ENCODE data around the gene RNF25. TPM values are rescaled to one million over a fixed set of nuclear protein-coding genes. Genes with fewer than 3 reads are reported as not detected.

RNF25 gene
- total RNA-seq, 1 experiment from 2014 or later: 40.7 TPM

DNA sequence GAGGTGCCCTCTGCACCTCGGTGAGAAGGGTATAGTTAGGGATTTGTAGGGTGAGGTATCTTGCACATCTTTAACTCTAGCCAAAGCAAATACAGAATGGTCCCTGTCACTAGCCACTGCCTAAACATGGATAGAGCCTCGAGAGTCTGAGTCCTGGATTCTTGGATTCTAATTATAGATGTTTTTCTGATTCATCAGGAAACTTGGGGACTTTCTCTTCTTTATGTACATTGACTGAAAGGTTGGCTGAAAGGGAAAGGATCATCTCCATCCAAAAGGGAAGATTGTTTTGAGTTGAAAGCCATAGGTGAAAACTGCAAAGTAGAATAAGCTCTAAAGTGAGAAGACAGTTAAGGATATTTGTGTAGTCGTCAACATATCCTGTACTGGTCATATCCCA lies 8.3 kb upstream of the RNF25 start:
- Histone ChIP-seq H3K23ac (ENCODE audit: insufficient read length, low read depth, low read length) (no peak overlapping the region), H2BK12ac (ENCODE audit: insufficient read length, low read depth, low read length) (no peak overlapping the region), H3K27me3 (ENCODE audit: insufficient read depth, low read length) (no peaks in the 10 kb centered on the region), H3K9ac (ENCODE audit: extremely low read depth, insufficient read length, low read length) (no peak overlapping the region), H4K8ac (replicated peaks; ENCODE audit: insufficient read length, low read depth, low read length) (no peak overlapping the region), H2BK5ac (ENCODE audit: insufficient read length, low read length) (no peak overlapping the region), H3K9me3 (ENCODE audit: control insufficient read depth, low read depth, low read length) (no peaks in the 10 kb centered on the region), H2BK15ac (ENCODE audit: low read depth, low read length) (no peak overlapping the region), H3K23me2 (ENCODE audit: insufficient read length, low read depth, low read length, poor library complexity, severe bottlenecking) (no peaks in the 10 kb centered on the region), H2BK20ac (ENCODE audit: low read depth, low read length, poor library complexity, severe bottlenecking) (no peak overlapping the region), H3K18ac (ENCODE audit: insufficient read length, low read depth, low read length) (no peak overlapping the region), H3K56ac (ENCODE audit: insufficient read length, low read depth, low read length) (no peak overlapping the region), H3K79me2 (ENCODE audit: insufficient read depth, low read length) (no peaks in the 10 kb centered on the region), H3T11ph (ENCODE audit: low read length) (no peak overlapping the region), H4K5ac (ENCODE audit: insufficient read length, low read depth, low read length) (no peak overlapping the region), H4K91ac (ENCODE audit: insufficient read length, low read depth, low read length) (no peak overlapping the region), H3K14ac (ENCODE audit: insufficient read depth, low read length) (no peak overlapping the region), H3K4ac (ENCODE audit: low read depth, low read length) (no peak overlapping the region), H3K27ac (ENCODE audit: insufficient read length, low read depth, low read length) (no peak overlapping the region), H2AFZ (ENCODE audit: low read length) (no peak overlapping the region), H2AK5ac (ENCODE audit: insufficient read length, low read length) (no peak overlapping the region), H4K20me1 (ENCODE audit: control insufficient read depth, insufficient read depth, insufficient read length) (no peaks in the 10 kb centered on the region), H3K4me2 (ENCODE audit: insufficient read depth, insufficient read length, low read length) (no peak overlapping the region), H3K4me1 (ENCODE audit: insufficient read depth, low read length) (no peaks in the 10 kb centered on the region), H2BK120ac (ENCODE audit: low read depth, low read length, poor library complexity, severe bottlenecking) (no peak overlapping the region), H3K79me1 (ENCODE audit: insufficient read depth, low read depth, low read length, poor library complexity, severe bottlenecking) (no peaks in the 10 kb centered on the region)
- Mint-ChIP-seq H3K4me1 (no peaks in the 10 kb centered on the region), H3K27me3 (ENCODE audit: low read depth) (no peaks in the 10 kb centered on the region), H3K9me3 (no peaks in the 10 kb centered on the region), H3K27ac (no peak overlapping the region), H3K4me3 (no peak overlapping the region), H3K36me3 (ENCODE audit: insufficient read depth in 1 of 3, low read depth in 3 of 3) (peaks cover 6 to 48% (median 27%) of the 10 kb centered on the region in 3 experiments; a peak in 6 of 7 replicates)
- DNase-seq: no peak
- WGBS (ENCODE audit: extremely low coverage, insufficient read length, low lambda C conversion rate): no CpG with 5 or more reads among the region's 3 CpGs
- TF ChIP-seq, protein P1, sequence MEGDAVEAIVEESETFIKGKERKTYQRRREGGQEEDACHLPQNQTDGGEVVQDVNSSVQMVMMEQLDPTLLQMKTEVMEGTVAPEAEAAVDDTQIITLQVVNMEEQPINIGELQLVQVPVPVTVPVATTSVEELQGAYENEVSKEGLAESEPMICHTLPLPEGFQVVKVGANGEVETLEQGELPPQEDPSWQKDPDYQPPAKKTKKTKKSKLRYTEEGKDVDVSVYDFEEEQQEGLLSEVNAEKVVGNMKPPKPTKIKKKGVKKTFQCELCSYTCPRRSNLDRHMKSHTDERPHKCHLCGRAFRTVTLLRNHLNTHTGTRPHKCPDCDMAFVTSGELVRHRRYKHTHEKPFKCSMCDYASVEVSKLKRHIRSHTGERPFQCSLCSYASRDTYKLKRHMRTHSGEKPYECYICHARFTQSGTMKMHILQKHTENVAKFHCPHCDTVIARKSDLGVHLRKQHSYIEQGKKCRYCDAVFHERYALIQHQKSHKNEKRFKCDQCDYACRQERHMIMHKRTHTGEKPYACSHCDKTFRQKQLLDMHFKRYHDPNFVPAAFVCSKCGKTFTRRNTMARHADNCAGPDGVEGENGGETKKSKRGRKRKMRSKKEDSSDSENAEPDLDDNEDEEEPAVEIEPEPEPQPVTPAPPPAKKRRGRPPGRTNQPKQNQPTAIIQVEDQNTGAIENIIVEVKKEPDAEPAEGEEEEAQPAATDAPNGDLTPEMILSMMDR (conservative IDR thresholded peaks at IDR 0.05): no peak

Data from H9 (cell line).